ENCODE measurements around the gene IGFBP5.

Gene IGFBP5

GRCh38 chr2:216644842-216645635 lies 50.3 kb downstream of the IGFBP5 start:
- no peak for DNase-seq (ENCODE audit: low read depth in 2 of 2)

DNA sequence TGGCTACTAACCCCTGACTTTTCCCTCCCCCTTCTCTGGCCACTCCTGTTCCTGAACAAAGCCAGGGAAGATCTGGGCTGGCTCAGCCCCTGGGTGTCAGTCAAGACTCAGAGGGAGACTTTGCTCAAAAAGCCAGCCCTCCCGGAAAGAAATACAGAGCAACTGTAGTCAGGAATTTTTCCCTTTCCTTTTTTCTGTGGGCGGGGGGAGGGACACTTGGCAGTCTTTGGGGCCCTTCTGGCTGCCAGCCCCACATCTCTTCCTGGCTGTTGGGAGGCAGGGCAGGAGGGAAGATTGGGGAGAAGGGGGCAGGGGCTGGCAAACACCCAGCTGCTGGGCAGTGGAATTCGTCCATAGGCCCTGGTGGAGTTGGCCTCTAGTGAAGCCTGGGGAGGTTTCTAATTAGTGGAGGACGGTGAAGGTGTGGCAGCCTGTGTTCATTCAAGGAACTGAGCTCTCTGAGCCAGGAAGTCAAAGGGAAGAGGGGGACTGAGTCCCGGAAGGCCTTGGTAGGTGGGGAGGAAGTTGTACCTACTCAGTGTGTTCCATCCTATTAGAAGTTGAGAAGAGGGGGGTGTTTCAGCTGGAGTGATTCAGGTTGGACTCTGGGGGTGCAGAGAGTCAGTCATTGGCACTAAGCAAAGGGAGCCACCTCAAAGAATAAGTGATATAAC lies 51.2 kb downstream of the IGFBP5 start:
- DNase-seq (ENCODE audit: low read depth in 2 of 2) = no peak

GRCh38 chr2:216637472-216637871 lies 57.9 kb downstream of the IGFBP5 start:
- DNase-seq (ENCODE audit: low read depth in 2 of 2) = no peak

- no peak for DNase-seq (ENCODE audit: low read depth in 2 of 2)
These were observed 58.5 kb downstream of the IGFBP5 start for GRCh38 chr2:216636551-216637450.

- DNase-seq (ENCODE audit: low read depth in 2 of 2) = no peak
These were observed 59.4 kb downstream of the IGFBP5 start for GRCh38 chr2:216635701-216636550.

- DNase-seq (ENCODE audit: low read depth in 2 of 2) = no peak
These were observed 60.2 kb downstream of the IGFBP5 start for GRCh38 chr2:216635171-216635570.

- DNase-seq (ENCODE audit: low read depth in 2 of 2) = no peak
These were observed 60.8 kb downstream of the IGFBP5 start for GRCh38 chr2:216634370-216635148.

- DNase-seq (ENCODE audit: low read depth in 2 of 2) = no peak
These were observed 61.6 kb downstream of the IGFBP5 start for GRCh38 chr2:216633616-216634369.

- DNase-seq (ENCODE audit: low read depth in 2 of 2) = peak in 1 of 2 donors; percentile 13
These were observed 62.3 kb downstream of the IGFBP5 start, which contains the start of gene IGFBP2 for GRCh38 chr2:216632952-216633615. TSS of gene IGFBP2 (plus strand) at chr2:216633420. CDS start at chr2:216633524, 104 bp downstream.

GRCh38 chr2:216632346-216632951 lies 62.9 kb downstream of the IGFBP5 start:
- no peak for DNase-seq (ENCODE audit: low read depth in 2 of 2)

DNA sequence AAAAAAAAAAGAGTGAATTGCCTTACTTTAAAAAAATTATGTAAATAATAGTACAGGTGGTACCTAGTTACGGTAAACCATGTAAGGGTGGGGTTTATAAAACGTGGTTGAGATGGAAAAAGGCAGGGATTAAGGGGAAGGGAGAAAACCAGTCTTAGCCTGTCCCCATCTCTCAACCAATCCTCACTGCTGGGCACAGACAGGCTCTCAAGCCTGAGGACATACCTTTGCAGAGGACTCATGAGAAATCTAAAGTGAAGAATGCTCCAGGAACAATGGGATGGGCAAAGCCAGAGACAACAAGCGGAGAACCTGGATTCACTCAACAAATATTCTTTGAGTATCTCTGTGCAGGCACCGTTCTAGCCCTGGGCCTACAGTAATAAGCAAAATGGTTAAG lies 65.6 kb downstream of the IGFBP5 start:
- no peak for DNase-seq (ENCODE audit: low read depth in 2 of 2)

DNA sequence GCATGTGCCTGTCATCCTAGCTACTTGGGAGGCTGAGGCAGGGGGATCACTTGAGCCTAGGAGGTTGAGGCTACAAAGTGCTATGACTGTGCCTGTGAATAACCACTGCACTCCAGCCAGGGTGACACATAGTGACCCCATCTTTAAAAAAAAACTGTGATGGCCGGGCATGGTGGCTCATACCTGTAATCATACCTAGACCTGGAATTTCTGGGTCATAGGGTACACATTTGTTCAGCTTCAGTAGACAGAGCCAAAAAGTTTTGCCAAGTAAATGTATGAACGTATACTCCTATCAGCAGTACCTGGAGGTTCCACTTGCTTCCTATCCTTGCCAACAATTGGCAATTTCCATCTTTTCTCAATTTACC lies 68.5 kb downstream of the IGFBP5 start:
- no peak for DNase-seq (ENCODE audit: low read depth in 2 of 2)

DNA sequence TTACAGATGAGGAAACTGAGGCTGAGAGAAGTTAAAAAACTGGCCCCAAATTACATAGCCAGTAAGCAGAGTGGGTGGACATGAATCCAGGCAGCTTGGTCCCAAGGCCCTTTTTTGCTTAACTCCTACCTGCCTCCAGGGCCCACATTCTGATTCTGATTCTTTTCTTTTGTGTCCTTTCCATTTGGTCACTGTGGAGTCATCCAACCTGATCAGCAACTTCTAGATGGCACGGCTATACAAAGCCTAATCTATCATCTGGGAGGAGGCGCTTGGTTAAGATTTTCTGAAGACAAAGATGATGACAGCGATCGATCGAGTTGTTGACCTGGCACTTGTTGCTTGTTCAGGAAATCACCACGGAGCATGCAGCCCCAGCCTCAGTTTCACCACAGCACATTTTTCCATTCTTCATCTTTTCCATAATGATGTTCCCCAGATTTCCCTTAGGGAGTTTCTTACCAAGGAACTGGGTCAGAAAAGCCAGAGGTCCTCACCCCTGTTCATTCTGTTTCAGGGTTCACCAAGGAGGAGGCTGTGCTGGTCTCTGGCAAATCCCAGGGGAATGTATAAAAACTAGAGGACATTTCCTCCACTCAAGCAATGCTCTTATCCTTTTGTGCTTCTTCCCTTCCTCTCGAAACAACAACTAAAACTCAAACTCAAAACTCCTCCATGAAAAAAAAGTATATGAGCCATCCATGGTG lies 69.0 kb downstream of the IGFBP5 start:
- DNase-seq (ENCODE audit: low read depth in 2 of 2) = no peak

- DNase-seq (ENCODE audit: low read depth in 2 of 2) = no peak
These were observed 71.1 kb downstream of the IGFBP5 start for GRCh38 chr2:216624251-216624650.

DNA sequence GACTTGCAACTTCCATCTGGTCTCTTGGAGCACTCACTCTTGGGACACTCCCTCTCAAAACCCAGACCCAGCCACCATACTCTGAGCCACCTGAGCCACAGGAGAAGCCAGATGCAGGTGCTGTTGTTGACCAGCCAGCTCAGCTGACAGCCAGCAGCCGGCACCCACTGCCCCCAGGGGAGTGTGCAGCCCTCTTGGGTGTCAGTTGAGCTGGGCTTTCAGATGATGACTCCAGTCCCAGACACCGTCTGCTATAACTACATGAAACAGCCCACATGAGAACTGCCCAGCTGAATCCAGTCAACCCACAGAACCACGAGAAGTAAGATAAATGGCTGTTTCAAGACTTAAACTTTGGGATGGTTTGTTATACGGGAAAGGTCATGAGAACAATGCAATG lies 72.8 kb downstream of the IGFBP5 start:
- no peak for DNase-seq (ENCODE audit: low read depth in 2 of 2)
